Endothelial cell (in vitro differentiated cells): ENCODE measurements around the gene PATZ1. TPM values are rescaled to one million over a fixed set of nuclear protein-coding genes. Genes with fewer than 3 reads are reported as not detected.

Experiments used
- DNase-seq: peaks from one replicate; pipeline ENCODE4 v3.0.0; 2021; ENCODE audit warnings: low spot score
- H3K27ac Mint-ChIP-seq: one replicate; pipeline ENCODE4 v1.8.0; 2021; ENCODE audit warnings: mixed read lengths, inconsistent platforms; ENCODE audit not compliant: unreplicated experiment
- H3K27me3 Mint-ChIP-seq: one replicate; pipeline ENCODE4 v1.8.0; 2021; ENCODE audit warnings: mild to moderate bottlenecking, moderate library complexity, mixed read lengths, inconsistent platforms; ENCODE audit not compliant: unreplicated experiment
- H3K36me3 Mint-ChIP-seq: one replicate; pipeline ENCODE4 v1.8.0; 2021; ENCODE audit warnings: mild to moderate bottlenecking, low read depth, mixed read lengths, inconsistent platforms; ENCODE audit not compliant: unreplicated experiment
- H3K4me1 Mint-ChIP-seq: one replicate; pipeline ENCODE4 v1.8.0; 2021; ENCODE audit warnings: mild to moderate bottlenecking, mixed read lengths, inconsistent platforms; ENCODE audit not compliant: unreplicated experiment
- H3K4me3 Mint-ChIP-seq: one replicate; pipeline ENCODE4 v1.8.0; 2021; ENCODE audit warnings: mild to moderate bottlenecking, mixed read lengths, inconsistent platforms; ENCODE audit not compliant: unreplicated experiment
- H3K9me3 Mint-ChIP-seq: one replicate; pipeline ENCODE4 v1.8.0; 2021; ENCODE audit warnings: mixed read lengths, inconsistent platforms; ENCODE audit not compliant: unreplicated experiment
- total RNA-seq: library from RNA; stranded (reverse); fragmentation: NEBNext Ultra II Directional; extraction: Animal tissue kit (Norgen Biotek cat#: 25700); gene quantifications from one replicate; pipeline ENCODE4 v1.2.1, GENCODE V29; 2021; ENCODE audit not compliant: unreplicated experiment
- TF ChIP-seq, protein P1 (sequence below): fragments of 200-600 bp; sonication (generic); IDR thresholded peaks from one replicate; pipeline ENCODE4 v1.5.0; 2021; ENCODE audit warnings: antibody characterized with exemption; ENCODE audit not compliant: unreplicated experiment

The PATZ1 gene
- total RNA-seq, 1 donor from 2014 or later = 54.0 TPM

DNA sequence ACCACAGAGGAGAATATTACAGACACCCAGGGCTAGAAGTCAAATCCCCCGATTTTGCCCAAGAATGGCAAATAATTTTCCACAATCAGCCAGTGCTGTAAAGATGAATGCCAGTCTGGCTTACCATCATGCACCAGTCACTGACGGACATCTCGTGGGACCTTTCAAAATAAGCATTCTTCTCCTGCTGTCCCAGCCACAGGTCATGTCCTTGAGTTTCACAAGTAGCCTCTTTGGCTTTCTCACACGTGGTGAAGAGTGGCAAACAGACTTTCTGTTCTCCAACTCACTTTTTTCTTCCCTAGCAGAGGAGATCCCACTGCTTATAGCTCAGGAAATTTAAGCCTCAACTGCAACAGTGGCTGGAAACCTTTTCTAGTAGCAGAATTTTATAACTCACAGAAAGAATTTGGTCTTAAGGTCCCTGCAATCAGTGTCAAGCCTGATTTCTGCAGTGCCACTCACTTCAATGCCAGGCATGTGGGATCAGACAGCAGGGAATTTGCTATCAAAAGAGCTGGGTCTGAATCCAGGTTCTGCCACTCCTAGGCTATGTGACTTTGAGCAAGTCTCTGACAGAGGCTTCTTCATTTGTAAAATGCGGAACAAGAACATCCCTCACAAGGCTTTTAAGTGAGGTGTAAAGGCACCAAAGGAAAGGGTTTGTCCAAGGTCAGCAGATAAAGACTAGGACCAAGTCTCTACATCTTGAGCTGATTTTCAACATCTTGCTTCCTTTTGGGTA lies 57.5 kb downstream of the PATZ1 start:
- Mint-ChIP-seq H3K4me1 (peaks cover 64% of the 10 kb centered on the region), H3K27ac (no peak overlapping the region), H3K9me3 (no peaks in the 10 kb centered on the region), H3K27me3 (peaks cover 12% of the 10 kb centered on the region), H3K36me3 (peaks cover 8% of the 10 kb centered on the region), H3K4me3 (no peak overlapping the region)
- no peak for DNase-seq
- TF ChIP-seq, protein P1, sequence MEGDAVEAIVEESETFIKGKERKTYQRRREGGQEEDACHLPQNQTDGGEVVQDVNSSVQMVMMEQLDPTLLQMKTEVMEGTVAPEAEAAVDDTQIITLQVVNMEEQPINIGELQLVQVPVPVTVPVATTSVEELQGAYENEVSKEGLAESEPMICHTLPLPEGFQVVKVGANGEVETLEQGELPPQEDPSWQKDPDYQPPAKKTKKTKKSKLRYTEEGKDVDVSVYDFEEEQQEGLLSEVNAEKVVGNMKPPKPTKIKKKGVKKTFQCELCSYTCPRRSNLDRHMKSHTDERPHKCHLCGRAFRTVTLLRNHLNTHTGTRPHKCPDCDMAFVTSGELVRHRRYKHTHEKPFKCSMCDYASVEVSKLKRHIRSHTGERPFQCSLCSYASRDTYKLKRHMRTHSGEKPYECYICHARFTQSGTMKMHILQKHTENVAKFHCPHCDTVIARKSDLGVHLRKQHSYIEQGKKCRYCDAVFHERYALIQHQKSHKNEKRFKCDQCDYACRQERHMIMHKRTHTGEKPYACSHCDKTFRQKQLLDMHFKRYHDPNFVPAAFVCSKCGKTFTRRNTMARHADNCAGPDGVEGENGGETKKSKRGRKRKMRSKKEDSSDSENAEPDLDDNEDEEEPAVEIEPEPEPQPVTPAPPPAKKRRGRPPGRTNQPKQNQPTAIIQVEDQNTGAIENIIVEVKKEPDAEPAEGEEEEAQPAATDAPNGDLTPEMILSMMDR = no peak

DNA sequence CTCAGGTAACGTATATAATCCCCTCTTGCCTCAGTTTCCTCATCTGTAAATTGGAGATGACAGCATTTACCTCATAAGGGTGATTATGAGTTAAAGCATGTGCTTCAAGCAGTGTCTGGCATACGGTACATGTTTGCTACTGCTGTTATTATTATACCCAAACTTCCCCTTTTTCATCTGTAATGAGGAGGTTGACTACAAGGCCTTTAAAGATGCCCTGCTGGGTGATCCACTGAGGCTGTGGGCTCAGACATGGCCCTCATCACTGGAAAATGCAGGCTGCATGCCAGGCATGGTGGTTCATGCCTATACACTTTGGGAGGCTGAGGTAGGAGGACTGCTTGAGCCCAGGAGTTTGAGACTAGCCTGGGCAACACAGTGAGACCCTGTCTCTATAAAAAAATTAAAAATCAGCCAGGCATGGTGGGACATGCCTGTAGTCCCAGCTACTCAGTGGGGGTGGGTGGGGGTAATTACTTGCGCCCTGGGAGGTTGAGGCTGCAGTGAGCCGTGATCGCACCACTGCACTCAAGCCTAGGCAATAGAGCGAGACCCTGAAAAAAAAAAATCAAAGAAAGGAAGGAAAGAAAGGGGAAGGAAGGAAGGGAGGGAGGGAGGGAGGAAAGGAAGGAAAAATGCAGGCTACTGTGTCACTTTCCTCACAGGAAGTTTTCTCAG lies 58.2 kb downstream of the PATZ1 start:
- Mint-ChIP-seq H3K9me3 (no peaks in the 10 kb centered on the region), H3K36me3 (peaks cover 13% of the 10 kb centered on the region), H3K4me3 (no peak overlapping the region), H3K27ac (no peak overlapping the region), H3K27me3 (peaks cover 12% of the 10 kb centered on the region), H3K4me1 (peaks cover 67% of the 10 kb centered on the region)
- DNase-seq = no peak
- TF ChIP-seq, protein P1 = no peak

DNA sequence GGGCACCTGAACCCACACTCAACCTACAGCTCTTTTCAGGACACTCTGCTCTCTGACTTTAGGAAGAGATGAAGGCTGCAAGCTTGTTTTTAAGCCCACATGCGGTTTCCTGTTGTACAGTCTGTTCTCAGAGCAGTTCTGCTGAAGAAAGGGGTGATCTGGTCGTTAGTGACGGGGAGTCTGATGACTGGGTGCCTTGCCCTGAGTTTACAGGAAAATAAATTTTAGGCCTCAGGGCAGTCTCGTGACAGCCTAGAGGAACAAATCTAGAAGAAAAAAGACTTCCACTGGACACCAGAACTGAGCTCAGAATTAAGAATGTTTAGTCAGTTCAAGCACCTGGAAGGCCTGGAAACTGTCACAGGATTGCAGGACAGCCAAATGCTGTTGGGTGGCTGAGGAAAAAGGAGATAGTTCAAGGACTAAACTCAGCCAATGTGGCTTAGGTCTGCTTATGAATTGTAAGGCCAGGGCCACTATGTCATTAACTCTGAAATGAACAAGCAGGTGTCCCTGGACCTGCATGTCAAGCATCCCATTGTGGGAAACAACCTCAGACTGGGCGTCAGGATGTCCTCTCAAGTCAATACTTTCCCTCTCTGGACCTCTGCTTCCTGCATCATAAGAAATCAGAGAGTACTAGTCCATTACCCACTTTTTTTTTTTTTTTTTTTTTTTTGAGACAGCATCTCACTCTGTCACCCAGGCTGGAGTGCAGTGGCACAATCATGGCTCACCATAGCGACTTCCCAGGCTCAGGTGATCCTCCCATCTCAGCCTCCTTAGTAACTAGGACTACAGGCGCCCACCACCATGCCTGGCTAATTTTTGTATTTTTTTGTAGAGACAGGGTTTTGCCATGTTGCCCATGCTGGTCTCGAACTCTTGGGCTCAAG lies 59.5 kb downstream of the PATZ1 start:
- peaks cover 17% of the 10 kb centered on the region for H3K36me3 Mint-ChIP-seq

DNA sequence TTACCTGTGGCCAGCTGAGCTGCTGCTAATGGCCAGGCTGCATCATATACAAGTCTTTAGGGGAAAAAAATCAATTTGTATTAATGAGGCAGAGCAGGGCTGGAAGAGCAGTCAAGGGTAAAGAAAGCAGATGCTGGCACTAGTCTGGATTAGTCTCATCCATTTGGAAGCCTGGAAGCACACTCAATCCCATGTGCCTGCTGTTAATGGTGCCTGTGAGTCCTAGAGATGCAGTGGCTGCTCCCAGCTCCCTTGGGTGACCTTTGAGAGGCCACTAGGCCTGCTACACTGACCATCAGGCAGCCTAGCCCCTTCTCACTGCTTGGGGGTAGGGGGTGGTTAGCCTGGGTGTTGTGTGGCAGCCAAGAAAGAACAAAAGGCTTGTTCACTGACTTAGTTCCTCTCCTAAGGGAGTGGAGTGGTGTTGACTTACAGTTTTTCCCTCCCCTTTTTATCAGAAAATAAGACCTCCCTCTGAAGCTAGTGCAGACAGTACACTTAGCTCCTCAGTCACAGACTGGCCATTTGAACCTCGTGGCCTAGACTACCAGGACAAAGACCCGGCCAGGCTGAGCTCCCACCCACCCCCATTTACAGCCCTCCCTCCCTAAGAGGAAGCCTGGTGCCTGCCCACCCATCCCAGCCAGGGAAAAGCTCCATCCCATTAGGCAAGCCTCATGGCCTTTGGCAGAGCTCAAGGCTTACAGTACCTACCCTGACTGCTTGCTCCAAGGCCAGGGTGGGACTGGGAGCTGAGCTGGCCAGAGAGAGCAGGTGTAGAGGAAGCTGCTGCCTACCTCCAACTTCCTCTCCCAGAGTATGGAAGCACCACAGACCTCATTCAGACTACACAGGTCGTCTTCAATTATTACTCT lies 61.6 kb downstream of the PATZ1 start:
- Mint-ChIP-seq H3K4me3 (no peak overlapping the region), H3K9me3 (no peaks in the 10 kb centered on the region), H3K27me3 (peaks cover 17% of the 10 kb centered on the region), H3K36me3 (peaks cover 32% of the 10 kb centered on the region), H3K4me1 (peaks cover 45% of the 10 kb centered on the region), H3K27ac (no peak overlapping the region)
- TF ChIP-seq, protein P1 = no peak
- DNase-seq = no peak

More for the DNA sequence above, 59.5 kb downstream of the PATZ1 start:
- Mint-ChIP-seq H3K27ac (no peak overlapping the region), H3K27me3 (peaks cover 13% of the 10 kb centered on the region), H3K9me3 (no peaks in the 10 kb centered on the region), H3K4me1 (peaks cover 55% of the 10 kb centered on the region), H3K4me3 (no peak overlapping the region)
- DNase-seq = no peak
- TF ChIP-seq, protein P1 = no peak
